ENCODE data around the gene UGT1A8.
"Not testable (repeated sequence)": the region's sequence is repeated elsewhere in the genome, so short reads cannot be mapped to it uniquely, and the experiment has no call there.

Gene UGT1A8

DNA sequence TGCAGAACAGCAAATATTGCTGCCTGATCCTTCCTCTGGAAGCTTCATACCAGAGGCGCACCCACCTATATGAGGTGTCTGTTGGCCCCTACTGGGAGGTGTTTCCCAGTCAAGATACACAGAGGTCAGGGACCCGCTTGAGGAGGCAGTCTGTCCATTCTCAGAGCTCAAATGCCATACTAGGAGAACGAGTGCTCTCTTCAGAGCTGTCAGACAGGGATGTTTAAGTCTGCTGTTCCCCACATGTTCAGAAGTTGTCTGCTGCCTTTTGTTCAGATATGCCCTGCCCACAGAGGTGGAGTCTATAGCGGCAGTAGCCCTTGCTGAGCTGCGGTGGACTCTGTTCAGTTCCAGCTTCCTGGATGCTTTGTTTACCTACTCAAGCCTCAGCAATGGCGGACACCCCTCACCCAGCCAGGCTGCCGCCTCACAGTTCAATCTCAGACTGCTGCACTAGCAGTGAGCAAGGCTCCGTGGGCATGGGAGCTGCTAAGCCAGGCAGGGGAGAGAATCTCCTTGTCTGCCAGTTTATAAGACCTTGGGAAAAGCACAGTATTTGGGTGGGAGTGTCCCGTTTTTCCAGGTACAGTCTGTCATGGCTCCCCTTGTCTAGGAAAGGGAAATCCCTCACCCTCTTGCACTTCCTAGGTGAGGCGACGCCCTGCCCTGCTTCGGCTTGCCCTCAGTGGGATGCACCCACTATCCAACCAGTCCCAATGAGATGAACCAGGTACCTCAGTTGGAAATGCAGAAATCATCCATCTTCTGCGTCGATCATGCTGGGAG, 119.6 kb downstream of the UGT1A8 start:
- DNase-seq: not testable (repeated sequence)

DNA sequence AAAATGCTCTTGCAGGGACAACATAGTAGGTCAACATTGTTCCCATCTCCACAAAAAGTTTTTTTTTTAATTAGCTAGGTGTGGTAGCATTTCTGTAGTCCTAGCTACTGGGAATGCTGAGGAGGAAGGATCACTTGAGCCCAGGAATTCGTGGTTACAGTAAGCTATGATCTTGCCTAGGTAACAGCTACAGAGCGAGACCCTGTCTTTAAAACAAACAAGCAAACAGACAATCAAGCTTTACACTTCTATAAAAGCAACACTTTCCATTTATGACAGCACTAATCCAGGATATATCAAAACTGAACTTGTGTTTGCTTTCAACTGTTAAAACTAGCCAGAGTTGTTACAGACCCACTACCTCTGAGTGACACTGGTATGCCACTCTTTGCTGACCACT, 123.4 kb downstream of the UGT1A8 start:
- no peak for DNase-seq

DNA sequence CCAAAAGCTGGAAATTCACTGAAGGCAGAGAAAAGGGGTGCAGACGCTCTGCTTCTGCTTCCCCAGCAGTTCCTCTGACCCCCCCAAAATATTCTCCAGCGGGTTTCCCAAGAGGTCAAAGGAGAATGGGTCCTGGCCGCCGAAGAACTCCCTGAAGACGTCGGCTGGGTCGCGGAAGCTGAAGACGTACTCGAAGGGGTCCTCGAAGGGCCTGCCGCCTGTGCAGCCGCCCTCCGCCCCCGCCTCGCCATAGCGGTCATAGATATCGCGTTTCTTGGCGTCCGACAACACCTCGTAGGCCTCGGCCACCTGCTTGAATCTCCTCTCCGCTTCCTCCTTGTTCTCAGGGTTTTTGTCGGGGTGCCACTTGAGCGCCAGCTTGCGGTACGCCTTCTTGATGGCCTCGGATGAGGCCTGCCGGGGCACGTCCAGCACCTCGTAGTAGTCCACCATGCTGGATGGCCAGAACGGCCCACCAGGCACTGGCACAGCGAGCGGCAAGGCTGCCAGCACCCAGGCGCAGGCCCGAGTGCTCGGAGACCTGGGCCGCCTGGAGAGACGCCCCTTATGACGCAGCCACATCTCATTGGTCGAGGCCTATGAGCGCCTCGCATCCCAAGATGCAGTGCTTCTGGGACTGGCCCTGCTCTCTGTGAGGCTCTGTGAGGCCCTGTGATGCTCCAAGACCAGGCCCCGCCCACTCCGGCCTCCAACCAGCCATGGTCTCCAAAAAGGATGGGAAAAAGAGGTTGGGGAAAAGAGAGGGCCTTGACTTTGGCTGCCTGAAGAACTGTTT, 126.2 kb downstream of the UGT1A8 start:
- no peak for DNase-seq

DNA sequence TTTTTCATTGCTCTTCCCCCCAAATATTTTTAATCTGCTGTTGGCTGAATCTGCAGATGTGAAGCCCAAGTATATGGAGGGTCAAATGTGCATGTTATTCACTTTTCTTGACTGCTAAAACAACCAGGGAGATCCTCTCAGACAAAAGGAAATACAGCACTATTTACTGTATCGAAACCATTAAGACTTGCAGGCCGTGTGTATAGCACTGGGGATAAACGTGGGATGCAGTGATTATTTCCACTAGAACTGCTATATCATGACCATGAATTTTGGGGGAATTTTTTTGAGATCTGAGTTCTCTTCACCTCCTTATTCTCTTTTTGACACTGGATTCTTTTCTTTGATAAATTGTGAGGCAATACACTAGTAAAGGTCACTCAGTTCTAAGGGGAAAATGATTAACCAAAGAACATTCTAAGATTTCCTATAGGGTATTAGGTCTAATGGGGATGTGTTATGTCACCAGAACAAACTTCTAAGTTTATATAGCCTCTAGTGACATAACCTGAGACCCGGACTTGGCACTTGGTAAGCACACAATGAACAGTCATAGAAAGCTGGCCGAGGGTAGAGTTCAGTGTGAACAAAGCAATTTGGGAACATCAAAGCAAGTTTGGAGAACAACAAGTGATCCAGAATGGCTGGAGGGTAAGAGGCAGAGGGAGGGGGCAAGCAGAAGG, 127.8 kb downstream of the UGT1A8 start:
- DNase-seq: no peak

DNA sequence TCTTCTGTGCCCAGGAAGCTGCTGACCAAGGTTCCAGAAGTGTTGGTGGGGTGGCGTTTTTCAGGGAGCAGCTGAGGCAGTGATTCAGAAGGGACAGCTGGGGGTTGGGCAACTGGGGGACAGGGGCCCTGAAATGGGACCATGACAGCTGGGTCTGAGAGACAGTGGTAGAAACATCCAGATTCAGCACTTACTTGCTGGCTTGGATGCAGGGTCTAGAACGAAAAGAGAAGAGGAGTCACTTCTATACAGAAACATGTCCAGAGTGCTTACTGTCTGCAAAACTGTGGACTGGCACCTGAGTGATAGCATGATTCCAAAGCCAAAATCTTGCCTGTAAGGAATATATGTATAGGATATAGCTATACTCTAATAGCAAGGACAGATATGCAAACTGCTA, 128.4 kb downstream of the UGT1A8 start:
- not testable (repeated sequence) for DNase-seq

DNA sequence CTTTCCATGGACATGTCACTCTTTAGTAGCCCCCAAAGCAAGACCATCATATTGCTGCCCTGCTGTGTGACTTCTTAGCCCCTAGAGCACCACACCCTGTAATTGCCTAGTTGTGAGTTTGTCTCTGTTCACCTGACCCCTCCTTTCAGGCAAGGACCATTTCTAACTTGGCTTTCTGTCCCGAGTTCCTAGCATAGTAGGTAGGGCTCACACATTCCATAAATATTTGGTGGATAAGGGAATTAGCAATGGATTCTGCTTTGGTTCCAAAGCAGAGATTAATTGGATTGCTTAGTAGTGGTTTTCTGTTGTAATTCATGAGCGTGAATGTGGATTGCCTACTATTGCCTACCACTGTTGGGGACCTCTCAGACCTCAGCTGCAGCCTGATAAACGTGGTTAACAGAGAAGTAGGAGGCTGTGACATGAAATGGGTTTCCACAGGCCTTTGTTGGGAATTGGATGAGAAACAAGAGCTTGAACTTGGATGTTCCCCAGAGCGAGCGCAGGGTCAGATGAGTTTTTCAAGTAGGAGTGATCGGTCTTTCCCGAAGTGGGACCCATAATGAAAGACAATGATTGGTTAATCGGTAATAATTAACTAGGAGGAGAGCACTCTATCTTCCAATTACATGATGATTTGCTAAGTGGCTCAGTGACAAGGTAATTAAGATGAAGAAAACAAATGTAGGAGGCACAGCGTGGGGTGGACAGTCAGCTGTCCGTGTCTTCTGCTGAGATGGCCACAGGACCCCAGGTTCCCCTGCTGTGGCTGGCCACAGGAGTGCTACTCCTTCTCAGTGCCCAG, 129.2 kb downstream of the UGT1A8 start:
- no peak for DNase-seq

DNA sequence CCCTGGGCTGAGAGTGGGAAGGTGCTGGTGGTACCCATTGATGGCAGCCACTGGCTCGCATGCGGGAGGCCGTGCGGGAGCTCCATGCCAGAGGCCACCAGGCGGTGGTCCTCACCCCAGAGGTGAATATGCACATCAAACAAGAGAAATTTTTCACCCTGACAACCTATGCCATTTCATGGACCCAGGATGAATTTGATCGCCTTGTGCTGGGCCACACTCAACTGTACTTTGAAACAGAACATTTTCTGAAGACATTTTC, 129.8 kb downstream of the UGT1A8 start:
- no peak for DNase-seq

DNA sequence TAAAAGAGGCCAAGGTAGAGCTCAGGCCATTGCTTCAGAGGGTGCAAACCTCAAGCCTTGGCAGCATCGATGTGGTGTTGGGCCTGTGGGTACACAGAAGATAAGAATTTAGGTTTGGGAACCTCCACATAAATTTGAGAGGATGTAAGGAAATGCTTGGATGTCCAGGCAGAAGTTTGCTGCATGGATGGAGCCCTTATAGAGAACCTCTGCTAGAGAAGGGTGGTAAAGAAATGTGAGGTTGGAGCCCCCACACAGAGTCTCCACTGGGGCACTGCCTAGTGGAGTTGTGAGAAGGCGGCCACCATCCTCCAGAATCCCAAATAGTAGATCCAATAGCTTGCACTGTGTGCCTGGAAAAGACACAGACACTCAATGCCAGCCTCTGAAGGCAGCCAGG, 133.3 kb downstream of the UGT1A8 start:
- not testable (repeated sequence) for DNase-seq

DNA sequence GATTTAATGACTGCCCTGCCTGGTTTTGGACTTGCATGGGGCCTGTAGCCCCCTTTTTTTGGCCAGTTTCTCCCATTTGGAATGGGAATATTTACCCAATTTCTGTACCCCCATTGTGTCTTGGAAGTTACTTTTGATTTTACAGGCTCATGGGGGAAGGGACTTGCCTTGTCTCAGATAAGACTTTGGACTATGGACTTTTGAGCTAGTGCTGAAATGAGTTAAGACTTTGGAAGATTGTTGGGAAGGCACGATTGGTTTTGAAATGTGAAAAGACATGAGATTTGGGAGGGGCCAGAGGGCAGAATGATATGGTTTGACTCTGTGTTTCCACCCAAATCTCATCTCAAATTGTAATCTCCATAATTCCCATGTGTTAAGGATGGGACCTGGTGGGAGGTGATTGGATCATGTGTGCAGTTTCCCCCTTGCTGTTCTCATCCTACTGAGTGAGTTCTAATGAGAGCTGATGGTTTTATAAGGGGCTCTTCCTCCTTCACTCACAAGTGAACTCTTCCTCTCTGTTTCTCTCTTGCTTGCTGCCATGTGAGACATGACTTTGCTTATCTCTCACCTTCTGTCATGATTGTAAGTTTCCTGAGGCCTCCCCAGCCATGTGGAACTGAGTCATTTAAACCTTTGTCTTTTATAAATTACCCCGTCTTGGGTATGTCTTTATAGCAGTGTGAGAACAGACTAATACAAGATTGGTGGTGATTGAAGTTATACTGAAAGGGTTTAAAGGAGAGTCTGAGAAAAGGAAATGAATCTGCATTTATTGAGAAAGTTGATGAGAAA, 134.0 kb downstream of the UGT1A8 start:
- not testable (repeated sequence) for DNase-seq

DNA sequence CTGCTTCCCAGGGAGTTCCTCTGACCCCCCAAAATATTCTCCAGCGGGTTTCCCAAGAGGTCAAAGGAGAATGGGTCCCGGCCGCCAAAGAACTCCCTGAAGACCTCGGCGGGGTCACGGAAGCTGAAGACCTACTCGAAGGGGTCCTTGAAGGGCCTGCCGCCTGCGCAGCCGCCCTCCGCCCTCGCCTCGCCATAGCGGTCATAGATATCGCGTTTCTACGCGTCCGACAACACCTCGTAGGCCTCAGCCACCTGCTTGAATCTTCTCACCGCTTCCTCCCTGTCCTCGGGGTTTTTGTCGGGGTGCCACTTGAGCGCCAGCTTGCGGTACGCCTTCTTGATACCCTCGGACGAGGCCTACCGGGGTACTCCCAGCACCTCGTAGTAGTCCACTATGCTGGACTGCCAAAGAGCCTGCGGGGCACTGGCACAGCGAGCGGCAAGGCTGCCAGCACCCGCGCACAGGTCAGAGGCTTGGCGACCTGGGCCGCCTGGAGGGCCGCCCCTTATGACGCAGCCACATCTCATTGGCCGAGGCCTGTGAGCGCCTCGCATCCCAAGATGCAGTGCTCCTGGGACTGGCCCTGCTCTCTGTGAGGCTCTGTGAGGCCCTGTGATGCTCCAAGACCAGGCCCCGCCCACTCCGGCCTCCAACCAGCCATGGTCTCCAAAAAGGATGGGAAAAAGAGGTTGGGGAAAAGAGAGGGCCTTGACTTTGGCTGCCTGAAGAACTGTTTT, 137.6 kb downstream of the UGT1A8 start:
- DNase-seq: no peak

DNA sequence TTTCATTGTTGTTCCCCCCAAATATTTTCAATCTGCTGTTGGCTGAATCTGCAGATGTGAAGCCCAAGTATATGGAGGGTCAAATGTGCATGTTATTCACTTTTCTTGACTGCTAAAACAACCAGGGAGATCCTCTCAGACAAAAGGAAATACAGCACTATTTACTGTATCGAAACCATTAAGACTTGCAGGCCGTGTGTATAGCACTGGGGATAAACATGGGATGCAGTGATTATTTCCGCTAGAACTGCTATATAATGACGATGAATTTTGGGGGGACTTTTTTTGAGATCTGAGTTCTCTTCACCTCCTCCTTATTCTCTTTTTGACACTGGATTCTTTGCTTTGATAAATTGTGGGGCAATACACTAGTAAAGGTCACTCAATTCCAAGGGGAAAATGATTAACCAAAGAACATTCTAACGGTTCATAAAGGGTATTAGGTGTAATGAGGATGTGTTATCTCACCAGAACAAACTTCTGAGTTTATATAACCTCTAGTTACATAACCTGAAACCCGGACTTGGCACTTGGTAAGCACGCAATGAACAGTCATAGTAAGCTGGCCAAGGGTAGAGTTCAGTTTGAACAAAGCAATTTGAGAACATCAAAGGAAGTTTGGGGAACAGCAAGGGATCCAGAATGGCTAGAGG, 139.1 kb downstream of the UGT1A8 start:
- no peak for DNase-seq

DNA sequence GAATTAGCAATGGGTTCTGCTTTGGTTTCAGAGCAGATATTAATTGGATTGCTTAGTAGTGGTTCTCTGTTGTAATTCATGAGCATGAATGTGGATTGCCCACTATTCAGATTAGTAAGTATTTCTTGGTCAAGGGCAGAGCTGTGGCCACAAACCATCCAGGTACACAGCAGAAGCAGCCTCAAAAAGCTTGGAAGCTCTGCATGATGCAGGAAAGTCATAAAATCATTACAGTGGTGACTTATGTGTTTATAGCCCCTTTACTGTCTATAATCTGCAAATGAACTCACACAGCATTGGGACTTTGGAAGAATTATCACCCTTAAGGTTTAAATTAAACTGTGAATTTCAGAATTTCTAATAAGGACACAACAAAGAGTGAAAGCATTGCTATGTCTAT, 140.7 kb downstream of the UGT1A8 start:
- DNase-seq: no peak

DNA sequence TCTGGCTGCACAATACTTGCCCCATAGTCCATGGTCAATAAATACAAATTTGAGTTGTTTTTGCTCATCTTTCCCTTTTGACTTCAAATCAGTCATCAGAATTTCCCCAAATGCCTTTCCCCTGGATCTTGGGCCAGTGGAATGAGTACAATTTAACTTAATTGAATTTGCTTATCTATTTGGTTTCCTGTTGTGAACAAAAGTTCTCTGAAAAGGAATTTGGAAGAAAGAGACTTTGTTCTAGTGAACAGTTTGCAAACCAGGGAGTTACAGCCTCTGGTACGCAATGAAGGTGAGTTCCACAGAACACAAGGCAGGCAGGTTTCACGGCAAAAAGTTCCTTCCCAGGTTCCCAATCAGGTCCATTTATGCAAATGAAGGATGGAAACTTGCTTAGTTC, 141.4 kb downstream of the UGT1A8 start:
- DNase-seq: no peak

DNA sequence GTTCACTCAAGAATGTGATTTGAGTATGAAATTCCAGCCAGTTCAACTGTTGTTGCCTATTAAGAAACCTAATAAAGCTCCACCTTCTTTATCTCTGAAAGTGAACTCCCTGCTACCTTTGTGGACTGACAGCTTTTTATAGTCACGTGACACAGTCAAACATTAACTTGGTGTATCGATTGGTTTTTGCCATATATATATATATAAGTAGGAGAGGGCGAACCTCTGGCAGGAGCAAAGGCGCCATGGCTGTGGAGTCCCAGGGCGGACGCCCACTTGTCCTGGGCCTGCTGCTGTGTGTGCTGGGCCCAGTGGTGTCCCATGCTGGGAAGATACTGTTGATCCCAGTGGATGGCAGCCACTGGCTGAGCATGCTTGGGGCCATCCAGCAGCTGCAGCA, 142.6 kb downstream of the UGT1A8 start, which contains the start of gene UGT1A1:
Gene UGT1A1 (plus strand): TSS at position 228 of the 400 bp plus-strand sequence. CDS start 18 bp downstream, at position 246.
- DNase-seq: no peak

DNA sequence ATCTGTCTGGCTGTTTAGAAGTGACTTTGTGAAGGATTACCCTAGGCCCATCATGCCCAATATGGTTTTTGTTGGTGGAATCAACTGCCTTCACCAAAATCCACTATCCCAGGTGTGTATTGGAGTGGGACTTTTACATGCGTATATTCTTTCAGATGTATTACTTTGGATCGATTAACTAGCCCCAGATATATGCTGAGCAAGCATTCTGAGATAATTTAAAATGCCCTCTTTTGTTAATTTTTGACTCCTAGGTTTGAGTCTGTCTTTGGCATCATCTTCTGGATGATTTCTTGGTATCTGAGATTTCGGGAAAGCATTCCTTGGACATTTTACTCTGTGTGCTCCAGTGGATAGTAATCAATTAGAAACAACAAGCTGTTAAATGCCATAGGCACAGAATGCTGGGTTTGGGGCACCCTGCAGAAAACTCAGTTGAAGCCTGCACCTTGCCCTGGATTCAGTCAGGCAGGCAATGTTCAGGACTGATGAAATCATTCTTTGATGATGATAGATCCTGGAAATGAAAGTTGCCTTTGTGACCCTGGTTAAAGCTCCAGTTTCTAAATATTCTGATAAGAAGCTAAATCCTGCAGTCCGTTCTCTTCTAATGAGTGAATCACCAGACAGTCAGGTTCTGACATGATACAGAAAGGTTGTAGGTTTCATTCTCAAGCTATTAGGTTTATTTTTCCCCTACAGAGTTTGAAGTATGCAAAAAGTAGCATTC, 143.8 kb downstream of the UGT1A8 start:
- DNase-seq: no peak

DNA sequence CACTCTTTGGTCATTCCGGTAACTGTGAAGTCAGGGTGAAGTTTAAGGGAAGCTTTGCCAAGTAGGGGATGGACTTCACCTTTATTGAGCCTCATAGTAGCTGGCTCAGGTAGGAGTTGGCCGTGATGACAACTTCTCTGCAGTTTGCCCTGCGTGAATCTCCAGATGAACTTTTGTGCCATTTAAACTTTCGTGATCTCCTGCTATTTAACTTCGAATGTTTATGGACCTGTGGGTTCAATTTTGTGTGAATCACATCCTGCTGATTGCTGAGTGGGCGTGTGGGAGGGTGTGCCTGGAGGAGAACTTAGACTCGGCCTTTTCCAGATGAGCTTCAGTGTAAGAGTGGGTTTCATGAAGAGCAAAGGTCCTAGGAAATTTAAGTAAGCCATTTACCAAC, 146.8 kb downstream of the UGT1A8 start:
- no peak for DNase-seq

DNA sequence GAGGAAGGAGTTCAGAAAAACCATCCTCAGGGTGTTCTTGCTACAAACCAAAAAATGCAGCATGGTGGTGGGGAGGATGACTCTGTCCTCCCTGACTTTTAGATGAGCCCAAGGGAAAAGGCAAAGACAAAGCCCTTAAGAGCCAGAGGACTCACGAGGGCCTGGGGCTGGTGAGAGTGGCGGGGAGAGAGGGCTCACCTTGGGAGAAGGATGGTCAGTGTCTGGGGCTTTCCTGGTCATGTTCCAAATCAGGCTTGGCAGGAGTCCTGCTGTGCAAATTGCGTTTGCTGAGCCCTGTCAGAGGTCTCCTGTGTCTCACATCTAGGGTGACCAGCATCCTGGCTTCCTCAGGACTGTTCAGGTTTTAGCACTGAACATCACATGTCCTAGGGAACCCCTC, 147.3 kb downstream of the UGT1A8 start:
- no peak for DNase-seq

DNA sequence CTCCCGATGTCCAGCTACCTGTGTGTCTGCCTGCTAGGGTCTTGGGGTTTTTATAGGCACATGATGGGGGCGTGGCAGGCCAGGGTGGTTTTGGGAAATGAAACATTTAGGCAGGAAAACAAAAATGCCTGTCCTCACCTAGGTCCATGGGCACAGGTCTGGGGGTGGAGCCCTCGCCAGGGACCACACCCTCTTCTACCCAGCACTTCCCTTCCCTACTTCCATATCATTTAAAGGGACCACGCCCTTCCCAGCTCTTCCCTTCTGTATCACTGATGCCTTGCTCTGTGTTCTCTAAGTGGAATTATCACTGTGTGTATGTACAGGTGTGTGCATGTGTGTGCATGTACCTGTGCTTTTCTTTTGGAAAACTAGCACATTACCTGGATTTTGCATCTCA, 149.0 kb downstream of the UGT1A8 start:
- DNase-seq: no peak

DNA sequence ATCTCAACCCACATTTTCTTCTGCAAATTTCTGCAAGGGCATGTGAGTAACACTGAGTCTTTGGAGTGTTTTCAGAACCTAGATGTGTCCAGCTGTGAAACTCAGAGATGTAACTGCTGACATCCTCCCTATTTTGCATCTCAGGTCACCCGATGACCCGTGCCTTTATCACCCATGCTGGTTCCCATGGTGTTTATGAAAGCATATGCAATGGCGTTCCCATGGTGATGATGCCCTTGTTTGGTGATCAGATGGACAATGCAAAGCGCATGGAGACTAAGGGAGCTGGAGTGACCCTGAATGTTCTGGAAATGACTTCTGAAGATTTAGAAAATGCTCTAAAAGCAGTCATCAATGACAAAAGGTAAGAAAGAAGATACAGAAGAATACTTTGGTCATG, 150.6 kb downstream of the UGT1A8 start:
- no peak for DNase-seq

DNA sequence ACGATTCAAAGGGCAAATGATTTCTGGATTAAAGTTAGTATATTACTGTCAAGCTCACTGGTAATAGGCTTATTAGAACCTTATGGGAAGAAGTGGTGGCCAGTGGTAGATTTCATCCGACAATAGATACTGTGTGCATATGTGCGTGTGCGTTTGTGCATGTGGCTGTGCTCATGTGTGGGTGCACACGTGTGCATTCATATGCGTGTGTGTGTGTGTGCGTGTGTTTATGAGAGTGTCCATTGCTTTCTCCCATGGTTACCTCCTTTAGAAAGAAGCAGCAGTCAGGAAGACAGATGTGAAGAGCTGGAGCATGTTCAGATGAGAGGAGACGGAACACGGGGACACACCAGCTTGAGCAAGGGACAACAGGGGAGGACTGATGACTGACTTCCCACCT, 151.8 kb downstream of the UGT1A8 start:
- DNase-seq: no peak
